Measurements from ENCODE around the gene DIAPH2.
A peak's percentile ranks its signal among the peaks of the same experiment; 100 is the strongest.
"Not testable (repeated sequence)": the region's sequence is repeated elsewhere in the genome, so short reads cannot be mapped to it uniquely, and the experiment has no call there.

The DIAPH2 gene

DNA sequence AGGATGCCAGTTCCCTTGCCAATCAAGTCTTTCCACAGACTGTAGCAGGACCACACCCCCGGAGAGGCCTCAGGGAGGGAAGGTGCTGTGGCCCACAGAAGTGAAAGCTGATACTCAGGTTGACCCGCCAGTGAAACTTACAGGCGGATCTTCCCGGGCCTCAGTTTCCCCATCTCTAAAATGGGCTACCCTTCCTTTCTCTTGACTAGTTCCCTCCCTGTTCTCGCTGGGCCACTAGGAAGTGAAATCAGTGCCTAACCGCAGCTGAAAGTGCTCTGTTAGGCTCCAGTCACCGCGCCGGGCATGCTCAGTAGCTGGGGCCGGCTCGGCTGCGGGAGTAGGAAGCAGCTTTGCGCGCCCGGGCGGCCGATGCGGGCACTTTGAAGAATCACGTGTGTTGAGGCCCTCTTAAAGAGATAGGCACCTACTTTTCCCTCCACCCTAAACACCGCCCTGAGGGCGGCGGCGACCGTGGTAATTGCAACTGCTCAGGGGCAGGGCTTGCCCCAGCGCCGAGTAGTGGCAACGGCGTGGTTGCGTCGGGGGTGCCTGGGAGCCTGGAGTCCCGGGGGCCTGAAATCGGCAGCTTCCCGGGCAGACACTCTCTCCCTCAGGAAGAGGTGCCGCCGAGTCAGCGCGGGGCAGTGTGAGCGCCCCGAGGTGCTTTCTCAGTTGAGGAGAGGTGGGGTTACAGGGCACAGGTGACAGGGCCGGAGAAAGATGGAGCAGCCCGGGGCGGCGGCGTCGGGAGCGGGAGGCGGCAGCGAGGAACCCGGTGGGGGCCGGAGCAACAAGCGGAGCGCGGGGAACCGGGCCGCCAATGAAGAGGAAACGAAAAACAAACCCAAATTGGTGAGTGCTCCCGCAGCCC is at the start of gene DIAPH2:
Gene DIAPH2 (plus strand): TSS at position 504 of the 871 bp plus-strand sequence.
- DNase-seq: peak; percentile 81

DNA sequence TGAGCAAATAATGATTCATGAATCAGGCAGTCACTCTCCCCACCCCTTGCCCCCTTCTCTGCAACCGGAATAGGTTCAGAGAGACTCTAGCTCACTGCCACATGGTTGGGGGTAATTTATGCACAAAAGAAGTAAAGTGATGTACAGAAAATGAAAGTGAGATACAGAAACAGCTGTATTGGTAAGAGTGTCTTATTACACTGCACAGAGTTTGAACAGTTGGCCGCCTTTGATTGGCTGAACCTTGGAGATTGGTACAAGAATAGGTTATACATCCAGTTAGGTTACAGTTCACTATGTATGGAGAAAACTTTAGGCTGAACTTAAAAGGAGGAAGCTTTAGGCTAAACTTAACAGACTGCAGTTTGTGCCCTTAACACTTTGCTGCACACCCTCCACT is 34.6 kb upstream of the DIAPH2 start:
- DNase-seq: no peak

DNA sequence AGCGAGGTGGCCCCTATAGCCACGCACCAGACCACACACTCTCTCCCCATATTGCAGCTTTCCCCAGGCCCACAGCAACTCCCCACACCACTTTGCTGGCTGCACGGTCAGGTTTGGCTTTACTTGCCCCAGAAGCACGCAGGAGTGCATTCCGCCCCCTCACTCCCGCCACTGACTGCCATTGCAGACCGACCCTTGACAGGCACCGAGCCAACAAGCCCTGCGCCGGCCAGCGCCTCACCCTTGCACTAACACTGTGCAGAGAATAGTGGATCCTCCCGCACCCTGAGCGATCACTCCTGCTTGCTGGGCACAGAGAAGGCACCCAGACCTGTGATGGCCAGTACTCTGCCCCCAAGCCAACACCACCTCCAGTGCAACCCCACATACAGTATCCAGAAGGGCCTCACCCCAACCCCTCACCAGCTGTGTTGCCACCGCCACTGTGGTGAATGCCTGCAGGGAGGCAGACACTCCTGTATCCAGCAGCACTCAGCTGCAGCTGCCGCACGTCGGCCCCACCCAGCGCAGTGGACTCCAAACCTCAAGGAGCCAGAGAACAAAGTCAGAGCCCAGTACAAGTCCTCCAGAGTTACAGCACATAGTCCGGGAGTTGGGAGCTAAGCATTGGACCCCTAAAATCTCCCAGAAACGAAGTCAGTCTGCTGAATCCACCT is 28.6 kb upstream of the DIAPH2 start:
- no peak for DNase-seq

DNA sequence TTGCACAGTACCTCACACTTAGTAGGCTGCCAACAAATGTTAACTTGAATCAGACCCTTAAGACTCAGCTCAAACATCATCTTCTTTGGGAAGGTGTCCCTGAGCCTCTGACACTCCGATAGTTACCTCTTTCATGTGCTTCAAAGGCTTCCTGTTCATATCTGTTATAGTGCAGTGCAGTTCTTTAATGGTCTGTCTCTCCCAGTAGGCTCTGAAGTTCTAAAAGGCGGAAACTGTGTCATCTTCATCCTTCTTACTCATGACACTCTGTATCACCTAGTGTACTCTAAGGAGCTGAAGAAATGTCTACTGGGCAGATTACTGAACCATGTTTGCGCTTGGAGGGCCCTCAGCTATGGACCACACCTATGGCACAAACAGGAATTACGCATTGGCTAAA is 2.1 kb upstream of the DIAPH2 start:
- no peak for DNase-seq

DNA sequence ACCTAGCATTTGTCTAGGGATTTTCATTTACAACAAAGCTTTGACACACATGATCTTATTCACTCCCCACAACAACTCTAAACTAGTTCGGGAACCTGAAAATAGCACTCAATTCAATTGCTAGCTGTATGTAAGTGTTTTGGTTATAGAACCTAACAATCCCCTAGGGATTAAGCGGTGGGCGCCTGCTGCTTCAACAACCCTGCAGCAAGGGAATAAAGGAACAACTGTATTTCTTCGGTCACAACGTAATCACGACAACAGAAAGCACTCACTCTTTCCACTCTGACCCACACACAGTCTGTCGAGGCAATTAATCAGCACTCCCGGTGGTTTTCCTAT is 674 bp upstream of the DIAPH2 start:
- DNase-seq: no peak

DNA sequence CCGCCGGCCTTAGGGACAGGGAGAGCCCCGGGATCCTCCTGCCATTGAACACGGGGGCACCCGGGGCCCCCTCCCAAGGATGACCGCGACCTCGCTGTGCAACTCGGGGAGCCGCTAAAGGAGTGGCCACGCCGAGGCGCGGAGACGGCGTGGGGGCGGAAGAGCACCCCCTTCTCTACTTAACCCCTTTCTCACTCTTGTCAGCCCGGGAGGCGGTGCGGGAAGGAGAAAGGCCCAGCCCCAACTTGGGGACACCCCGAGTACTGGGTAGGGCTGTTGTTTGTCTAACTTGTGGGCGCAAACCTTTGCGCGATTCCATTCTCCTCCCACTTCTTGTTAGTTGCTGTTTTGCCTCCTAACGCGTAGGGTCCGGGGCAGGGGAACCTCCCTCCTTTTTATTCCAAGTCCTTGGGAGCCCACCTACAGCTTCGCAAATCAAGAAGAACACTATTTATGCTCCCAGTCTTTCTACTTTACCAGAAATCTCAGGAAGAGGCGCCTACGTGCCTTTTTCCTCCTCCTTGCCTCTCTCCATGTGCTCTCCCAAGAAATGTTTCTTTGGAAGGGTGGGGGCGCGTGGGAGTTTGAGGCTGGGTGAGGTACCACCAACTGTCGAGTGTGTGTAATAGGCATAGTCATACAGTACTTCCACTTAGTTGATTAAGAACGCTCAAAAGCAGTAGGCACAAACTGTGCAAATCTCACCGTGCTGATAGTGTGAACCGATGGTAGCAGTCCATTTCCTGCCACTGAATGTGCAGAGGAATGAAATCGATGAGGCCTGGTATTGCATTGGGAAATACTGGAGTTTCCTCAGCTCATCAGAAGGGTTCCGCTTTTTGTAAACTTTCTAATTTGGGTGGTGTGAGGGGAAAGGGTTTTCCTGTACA is 813 bp downstream of the DIAPH2 start:
- DNase-seq: peak; percentile 78

DNA sequence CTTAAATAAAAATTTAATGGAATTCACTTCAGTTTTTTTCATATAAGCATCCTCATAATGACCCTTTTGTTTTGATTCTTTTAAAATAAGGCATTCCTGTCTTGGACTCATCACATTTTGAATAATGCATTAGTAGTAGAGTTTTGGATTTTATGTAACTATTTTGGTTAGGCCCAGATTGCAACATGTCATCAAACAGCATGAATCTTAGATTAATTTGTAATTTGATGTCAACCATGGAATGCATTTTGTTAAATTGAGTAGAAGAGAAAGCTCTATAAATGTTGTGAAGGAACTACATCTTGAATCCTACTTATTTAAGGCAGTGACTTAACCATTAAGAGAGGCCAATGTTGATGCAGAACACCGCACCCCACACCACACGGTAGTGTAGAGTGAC is 3.1 kb downstream of the DIAPH2 start:
- no peak for DNase-seq

DNA sequence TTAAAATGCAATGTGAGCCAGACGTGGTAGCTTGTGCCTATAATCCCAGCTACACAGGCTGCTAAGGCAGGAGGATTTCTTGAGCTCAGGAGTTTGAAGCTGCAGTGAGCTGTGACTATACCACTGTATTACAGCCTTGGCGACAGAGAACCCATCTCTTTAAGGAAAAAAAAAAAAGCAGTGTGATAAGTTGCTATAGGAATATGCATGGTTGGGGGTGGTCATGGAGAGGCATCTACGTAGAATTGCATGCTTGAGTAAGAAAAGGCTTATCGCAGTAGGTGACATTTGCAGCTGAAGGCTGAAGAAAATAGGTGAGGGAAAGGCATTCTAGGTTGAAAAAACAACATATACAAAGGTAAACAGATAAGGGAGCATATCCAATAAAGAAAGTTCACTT is 4.1 kb downstream of the DIAPH2 start:
- no peak for DNase-seq

DNA sequence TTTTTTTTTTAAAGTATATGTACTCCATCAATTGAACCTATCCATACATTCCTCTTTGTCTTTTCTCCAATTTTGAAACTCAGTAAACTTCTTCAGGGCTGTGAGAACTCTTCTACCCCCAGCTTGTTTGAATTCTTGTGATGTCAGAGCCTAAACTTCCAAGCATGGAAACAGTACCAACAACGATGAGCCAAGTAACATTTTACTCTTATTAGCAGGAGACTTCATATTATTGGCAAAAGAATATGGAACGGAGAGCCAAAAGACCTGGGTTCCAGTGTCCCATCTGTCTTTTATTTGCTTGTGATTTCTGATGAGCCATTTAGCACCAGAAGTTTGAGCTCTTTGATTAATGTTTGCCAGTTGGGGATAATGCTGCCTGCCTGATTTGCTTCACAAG is 5.3 kb downstream of the DIAPH2 start:
- DNase-seq: no peak

DNA sequence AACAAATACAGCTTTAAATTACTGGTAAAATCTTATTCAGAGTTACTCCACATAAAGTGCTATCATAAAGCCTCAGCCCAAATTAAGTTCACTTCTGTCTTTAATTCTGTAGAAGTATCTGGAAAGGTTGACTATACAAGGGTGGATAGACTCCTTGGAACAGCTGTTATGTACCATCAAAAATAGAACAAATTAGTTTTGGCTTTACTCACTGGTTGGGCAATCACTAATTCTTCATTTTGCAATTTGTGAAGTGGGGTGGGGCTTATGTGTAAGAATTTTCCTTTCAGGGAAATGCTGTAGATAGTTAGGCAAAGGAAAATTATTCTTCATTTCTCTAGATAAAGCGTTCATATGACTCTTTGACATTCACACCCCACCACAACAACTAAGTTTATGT is 7.8 kb downstream of the DIAPH2 start:
- DNase-seq: peak; percentile 36

DNA sequence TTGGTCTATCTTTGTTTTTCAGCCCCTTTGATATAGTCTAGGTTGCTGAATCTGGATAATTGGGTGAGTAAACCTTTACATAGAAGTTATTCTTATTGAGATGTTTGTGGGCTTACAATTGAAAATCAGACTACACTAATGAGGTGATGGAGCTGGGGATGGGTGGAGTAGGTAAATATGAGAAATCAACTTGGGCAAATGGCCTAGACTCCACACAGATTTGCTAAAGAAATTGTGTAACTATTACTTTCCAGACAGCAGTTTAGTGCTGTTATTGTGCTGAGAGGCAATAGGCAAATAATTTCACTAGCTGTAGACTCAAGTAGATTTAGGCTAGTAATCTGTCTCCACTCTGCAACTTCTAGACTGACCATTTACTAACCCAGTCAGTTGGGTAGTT is 8.2 kb downstream of the DIAPH2 start:
- DNase-seq: no peak

DNA sequence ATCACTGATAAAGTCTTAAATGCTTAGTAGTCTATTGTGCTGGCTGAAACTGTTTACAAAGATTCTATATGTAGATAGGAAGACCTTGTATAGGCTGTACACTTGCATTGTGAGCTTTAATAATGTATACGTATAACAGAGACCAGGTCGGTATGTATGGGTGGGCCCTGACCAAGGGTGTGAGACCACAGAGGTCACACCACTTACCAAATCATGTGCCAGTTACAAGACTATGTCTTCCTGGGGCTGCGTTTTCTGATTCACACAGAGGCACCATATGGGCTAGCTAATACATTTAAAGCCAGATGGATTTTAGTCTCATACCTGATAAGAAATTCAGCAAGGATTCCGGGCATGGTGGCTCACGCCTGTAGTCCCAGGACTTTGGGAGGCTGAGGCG is 8.8 kb downstream of the DIAPH2 start:
- DNase-seq: no peak

DNA sequence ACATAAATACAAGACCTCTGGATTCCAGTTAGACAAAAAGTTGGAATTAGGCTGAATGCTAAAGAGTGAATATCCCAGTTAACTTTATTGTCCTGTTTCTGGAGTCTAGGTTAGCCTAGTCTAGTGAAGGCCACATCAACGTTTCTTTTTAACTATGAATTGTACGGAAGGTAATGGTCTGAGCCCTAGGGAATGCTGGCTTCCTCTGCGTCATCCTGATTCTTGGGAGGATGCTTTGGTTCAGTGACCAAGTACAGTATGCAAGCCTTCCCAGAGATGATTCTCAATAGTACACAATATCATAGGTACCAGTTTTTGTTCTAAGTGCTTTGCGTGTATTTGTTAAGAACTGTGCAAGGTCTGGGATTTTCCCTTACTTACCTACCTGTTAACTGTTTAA is 11.8 kb downstream of the DIAPH2 start:
- DNase-seq: no peak

DNA sequence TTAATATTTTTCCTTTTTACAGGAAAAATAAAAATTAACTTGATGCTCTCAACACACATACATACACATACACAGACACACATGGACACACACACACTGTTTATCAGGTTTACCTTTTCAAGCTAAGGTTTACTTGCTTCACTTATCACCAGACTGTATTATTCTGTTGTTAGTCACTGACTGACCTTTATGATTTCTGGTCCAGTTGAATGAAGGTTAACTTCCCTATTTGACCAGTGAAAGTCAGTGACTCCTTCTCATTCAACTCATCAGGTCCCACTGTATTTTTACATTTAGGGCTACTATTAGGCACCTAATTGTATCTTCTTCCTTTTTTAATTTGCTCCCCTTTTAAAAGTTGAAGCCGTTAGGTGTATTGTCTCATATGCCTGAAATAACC is 16.0 kb downstream of the DIAPH2 start:
- DNase-seq: peak; percentile 27

DNA sequence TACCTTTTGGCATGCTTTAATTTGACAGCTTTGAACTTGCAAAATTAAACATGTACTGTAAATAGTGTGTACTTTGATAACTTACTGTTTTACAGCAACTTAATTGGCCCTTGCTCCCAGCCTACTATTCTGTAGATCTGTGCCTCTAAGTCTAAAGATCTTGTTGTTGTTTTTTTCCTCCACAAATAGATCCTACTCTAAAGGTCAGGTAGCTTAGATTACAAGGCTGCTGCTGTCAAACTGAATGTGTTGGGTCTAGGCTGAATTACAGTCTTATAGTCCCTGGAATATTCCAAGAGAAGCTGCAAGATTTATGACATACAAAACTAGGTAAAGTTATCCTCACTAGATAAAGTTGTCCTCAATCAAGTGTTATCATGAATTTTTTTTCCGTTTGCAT is 18.7 kb downstream of the DIAPH2 start:
- DNase-seq: no peak

DNA sequence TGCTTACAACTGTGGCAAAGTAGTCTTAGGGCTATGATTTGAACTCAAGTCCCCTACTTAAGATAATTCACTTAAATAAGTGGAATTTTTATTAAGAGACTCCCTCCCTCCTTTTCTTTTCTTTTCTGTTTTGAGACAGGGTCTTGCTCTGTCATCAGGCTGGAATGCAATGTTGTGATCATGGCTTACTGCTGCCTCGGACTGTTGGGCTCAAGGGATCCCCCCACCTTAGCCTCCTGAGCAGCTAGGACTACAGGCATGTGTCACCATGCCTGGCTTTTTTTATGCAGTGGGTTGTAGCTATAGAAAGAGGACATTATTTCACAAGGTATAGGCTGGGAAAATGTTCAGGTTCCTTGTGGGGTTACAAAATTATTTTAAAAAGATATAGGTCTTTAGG is 19.2 kb downstream of the DIAPH2 start:
- DNase-seq: no peak

DNA sequence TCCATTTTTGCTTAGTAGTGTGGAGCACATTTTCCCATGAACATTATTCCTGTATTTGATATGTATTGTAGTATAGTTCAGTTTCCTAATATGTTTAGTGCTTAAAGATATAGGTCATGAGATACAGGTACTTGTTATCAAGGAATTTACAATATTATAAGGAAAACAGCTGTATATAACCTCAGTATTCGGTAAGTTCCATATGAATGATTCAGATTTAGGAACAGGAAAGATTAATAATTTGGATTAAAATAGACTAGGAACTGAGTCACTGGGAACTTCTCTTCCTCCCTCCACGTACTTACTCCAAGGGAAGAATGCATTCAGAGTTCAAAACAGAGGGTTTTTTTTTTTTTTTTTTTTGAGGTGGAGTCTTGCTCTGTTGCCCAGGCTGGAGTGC is 20.0 kb downstream of the DIAPH2 start:
- peak; percentile 6 for DNase-seq

DNA sequence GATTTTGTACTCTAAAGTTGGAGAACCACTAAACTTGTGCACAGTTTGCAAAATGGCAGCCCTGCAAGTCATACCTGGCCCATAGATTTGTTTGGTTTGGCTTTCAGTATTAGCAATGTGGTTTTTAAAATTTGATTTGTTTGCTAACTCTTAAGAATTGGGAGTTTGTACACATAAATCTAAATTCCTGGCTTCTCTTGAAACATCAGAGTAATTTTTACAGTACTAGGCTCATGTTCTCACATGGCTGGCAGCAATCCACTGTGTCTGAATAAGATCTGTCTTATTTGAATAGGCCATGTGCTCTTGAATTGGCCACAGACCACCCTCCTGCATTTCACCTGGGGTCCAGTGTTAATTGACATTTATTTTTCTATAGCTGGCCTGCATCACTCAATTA is 21.3 kb downstream of the DIAPH2 start:
- DNase-seq: no peak

DNA sequence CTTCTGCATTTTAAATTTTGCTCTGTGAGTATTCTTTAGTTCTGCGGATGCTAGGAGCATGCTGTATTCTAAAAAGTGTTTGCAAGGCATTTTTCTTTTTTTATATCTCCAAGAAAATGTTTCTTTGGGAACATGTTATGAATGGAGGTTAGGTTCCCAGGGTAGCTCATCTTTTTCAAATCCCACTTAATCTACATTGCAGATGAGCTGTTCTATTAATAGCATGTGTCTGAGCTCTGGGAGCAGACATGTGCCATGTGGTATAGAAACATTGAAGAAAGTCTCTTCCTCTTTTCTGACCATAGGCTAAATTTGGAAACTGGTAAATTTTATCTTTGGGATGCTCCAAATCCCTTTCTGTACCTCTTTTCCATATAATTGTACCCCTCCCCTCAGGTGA is 23.2 kb downstream of the DIAPH2 start:
- DNase-seq: no peak

DNA sequence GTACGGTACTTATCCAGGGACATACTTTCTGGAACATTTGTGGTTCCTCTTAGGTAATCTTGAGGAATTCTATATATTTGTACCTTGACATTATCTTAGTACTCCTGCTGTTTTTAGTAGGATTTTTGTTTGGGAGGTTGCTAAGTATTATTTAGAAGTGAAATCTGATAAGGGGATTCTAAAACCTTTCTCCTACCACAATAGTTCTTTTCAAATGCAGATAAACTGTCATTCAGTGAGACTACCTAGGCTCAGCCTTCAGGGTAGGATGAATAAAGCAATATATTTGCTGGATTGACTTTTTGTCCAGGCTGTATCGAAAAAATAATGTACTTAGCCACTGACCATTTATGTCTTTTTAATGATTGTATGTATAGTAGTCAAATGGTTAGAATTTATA is 25.4 kb downstream of the DIAPH2 start:
- no peak for DNase-seq

DNA sequence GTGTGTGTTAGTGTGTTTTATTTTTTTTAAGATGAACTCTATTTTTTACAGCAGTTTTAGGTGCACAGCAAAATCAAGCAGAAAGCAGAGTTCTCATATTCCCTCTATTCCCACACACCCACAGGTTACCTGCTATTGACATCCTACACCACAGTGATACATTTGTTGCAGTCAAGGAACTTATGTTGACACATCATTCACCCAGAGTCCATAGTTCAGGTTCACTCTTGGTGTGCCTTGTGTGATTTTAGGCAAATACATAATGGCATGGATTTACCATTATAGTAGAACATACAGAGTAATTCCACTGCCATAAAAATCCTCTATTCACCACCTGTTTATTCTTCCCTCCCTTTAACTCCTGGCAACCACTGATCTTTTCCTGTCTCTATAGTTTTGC is 28.7 kb downstream of the DIAPH2 start:
- no peak for DNase-seq

DNA sequence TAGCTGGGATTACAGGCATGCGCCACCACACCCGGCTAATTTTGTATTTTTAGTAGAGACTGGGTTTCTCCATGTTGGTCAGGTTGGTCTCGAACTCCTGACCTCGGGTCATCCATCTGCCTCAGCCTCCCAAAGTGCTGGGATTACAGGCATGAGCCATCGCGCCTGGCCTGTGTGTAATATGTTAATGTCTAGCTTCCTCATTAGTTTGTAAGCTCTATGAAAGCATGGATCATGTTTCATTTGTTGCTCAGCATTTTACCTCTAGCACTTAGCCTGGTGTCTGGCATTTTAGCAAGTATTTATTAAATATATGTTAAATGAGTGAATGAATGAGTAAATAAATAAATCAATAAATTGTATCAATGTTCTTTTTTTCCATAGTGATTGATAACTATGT is 29.8 kb downstream of the DIAPH2 start:
- not testable (repeated sequence) for DNase-seq

DNA sequence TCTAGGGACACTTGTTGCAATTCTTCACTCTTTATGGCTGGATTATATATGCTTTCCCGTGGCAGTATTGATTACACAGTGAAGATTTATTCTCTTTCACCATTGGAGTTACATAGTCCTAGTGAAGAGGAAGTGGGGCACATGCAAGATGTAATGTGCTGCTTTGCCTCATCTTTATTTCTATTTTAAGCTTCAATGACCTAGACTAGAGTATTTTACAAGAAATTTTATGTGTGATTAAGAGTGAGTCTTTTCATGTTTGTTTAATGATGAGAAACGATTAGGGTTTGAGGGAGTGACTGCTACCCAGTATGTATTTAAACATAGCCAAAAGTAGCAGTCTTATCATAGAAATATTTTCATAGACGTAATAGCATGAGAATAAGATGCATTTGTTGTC is 30.8 kb downstream of the DIAPH2 start:
- peak; percentile 23 for DNase-seq
